IPS-11a (cell line): Measurements from ENCODE around the gene FAT2.

Experiments used
- H3K4me3 ChIP-seq: one replicate; pipeline ENCODE4 v1.5.1; 2013; ENCODE audit warnings: low read depth, low read length, control low read depth

Gene FAT2

DNA sequence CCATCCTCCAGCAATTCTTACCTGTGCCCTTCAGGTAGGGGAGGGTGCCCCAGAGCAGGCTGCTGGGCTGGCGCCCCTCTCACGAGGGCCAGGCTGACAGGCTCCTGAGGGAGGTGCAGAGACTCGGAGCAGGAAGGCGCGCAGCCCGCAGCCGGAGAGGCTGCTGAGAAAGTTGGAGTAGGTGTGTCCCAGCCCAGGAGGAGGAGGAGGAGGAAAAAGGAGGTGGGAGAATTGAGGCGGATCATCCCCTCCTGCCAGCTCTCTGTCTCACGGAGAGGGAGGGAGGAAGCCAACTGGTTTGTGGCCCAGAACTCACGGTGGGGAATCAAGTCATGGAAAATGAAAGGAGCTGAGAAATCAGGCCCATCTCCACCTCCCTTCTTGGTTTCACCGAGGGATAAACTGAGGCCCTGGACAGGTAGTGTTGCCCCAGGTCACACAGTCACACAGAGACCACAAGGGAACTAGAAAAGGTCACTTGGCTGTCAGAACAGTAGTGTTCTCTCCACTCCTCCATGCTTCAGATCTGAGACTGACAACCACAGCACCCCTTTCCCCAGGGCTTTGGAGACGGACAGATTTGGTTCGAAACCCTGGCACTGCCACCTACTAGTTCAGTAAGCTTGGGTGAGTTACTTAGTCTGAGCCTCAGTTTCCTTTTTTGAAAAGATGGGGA lies at the start of gene FAT2:
TSS of gene FAT2 (minus strand) at position 188 of the 676 bp plus-strand sequence. CDS start 22,400 bp downstream, outside the sequence.
- H3K4me3 ChIP-seq, result no peak within 1 kb of the TSS

GRCh38 chr5:151638619-151639018 lies 47.5 kb upstream of the FAT2 start:
- H3K4me3 ChIP-seq, result no peak overlapping the region

GRCh38 chr5:151637676-151638075 lies 46.5 kb upstream of the FAT2 start:
- no peak overlapping the region for H3K4me3 ChIP-seq

DNA sequence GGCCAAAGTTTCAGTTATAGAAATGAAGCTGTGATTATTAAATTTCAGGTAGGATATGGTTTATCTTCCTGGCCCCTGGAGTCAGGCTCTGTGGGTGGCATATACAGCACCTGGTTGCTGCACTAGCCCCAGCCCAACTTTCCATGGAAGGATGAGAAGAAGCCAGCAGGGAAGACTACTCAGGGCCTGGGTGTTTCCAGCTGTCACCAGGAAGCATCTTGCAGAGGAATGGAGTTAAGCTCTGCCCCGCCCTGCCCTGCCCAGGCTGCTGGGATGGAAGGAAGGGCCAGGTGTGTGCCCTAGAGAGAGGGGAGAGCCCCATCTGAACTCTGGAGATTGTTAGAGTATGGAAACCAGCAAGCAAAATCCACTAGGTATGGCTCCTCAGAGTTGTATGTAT lies 42.8 kb upstream of the FAT2 start:
- no peak overlapping the region for H3K4me3 ChIP-seq

- no peak overlapping the region for H3K4me3 ChIP-seq
Observed at GRCh38 chr5:151632941-151633340, 41.8 kb upstream of the FAT2 start.

GRCh38 chr5:151632524-151632923 lies 41.4 kb upstream of the FAT2 start:
- H3K4me3 ChIP-seq, result no peak overlapping the region

GRCh38 chr5:151631941-151632340 lies 40.8 kb upstream of the FAT2 start:
- no peak overlapping the region for H3K4me3 ChIP-seq

- no peak overlapping the region for H3K4me3 ChIP-seq
Observed at GRCh38 chr5:151630088-151630487, 39.0 kb upstream of the FAT2 start.

- no peak overlapping the region for H3K4me3 ChIP-seq
Observed at GRCh38 chr5:151628112-151628823, 37.1 kb upstream of the FAT2 start.

GRCh38 chr5:151627650-151628049 lies 36.5 kb upstream of the FAT2 start:
- H3K4me3 ChIP-seq, result no peak overlapping the region

- H3K4me3 ChIP-seq, result no peak overlapping the region
Observed at GRCh38 chr5:151625285-151625684, 34.2 kb upstream of the FAT2 start.

DNA sequence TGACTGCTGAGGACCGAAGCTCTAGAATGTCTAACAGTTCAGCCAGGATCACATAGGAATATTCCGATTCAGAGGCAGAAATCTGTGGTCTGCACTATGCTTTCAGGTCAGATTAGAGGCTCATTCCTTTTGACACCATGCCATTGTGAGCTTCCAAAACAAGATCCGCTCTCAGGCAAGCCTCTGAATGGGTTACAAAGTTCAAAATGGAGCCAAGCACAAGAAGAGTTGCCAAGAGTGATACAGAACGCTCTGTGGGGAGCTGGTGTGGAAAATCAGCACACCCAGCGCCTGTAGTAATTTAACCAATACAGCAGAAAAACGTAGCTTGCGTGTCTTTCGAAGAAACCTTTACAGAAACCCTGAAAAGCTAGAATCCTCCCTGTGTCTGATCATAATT lies 33.3 kb upstream of the FAT2 start:
- no peak overlapping the region for H3K4me3 ChIP-seq

DNA sequence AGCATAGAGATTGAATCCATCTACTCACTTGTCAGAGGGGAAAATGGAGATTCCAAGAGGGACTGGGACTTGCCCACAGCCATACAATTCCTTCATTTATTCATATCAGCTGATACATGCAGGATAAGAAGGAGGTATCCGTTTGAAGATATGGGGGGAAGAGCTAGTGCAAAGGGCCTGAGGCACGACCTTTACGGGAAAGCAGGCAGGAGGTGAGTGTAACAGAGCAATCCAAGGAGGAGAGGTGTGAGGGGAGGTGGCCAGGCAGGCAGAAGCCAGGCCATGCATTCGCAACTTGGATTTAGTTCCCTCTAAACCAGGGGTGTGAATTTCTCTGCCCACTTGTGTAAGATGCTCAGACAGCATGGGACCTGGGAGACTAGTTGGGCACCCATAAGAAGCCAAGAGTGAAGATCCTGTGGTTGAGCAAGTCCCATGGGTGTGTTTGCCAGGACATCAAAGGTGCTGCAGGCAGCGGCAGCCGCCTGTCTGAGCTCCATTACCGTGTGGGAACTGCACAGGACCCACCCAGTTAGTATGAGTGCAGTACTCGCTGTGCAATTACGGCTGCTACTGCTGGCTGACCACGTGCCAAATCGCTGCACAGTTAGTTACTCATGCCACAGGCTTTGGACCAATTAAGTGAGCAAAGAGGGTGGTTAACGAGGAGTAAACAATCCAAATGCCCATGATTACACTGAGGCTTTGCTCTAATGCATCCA lies 31.4 kb upstream of the FAT2 start:
- H3K4me3 ChIP-seq, result no peak overlapping the region

DNA sequence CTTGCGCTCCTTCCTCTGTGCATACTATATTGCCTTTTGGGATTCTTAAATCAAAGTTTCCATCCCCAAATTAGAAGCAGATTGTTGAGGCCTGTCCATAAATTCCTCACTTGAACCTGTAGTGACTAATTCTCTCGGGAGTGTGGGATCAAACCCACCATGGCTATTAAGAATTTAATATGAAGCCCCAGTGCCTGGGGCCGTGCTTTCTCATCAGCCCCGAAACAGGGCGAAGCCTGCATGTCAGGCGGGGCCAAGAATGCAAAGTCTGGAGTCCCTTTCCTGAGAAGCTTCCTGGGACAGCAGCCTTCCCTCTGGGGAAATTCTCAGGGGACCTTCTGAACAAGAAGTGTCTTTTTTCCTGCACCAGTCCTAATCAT lies 29.3 kb upstream of the FAT2 start:
- no peak overlapping the region for H3K4me3 ChIP-seq

GRCh38 chr5:151619812-151620460 lies 28.8 kb upstream of the FAT2 start:
- no peak overlapping the region for H3K4me3 ChIP-seq

- no peak overlapping the region for H3K4me3 ChIP-seq
Observed at GRCh38 chr5:151618907-151619306, 27.8 kb upstream of the FAT2 start.

GRCh38 chr5:151617841-151618710 lies 26.9 kb upstream of the FAT2 start:
- no peak overlapping the region for H3K4me3 ChIP-seq

- no peak overlapping the region for H3K4me3 ChIP-seq
Observed at GRCh38 chr5:151617383-151617840, 26.3 kb upstream of the FAT2 start.

DNA sequence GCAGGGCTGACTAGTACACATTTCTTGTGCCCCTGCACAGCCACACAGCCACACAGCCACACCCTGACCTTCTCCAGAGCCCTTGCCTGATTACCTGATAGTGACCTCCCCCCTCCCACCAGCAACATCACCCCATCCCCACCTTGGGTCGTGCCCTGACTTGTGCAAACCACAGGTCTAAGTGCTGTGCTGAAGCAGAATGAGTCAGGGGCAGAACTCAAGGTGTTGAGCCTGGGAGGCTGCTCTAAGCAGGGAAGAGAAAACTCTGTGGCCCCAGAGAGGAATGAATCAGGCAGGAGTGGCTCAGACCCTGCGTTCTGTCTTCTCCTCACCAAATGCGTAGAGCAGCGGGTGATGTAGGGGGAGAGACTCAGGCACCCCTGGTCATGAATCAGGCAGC lies 24.3 kb upstream of the FAT2 start:
- H3K4me3 ChIP-seq, result no peak overlapping the region

GRCh38 chr5:151614565-151614964 lies 23.4 kb upstream of the FAT2 start:
- H3K4me3 ChIP-seq, result no peak overlapping the region
